Measurements from ENCODE around the gene CCR8.
"Not testable (repeated sequence)": the region's sequence is repeated elsewhere in the genome, so short reads cannot be mapped to it uniquely, and the experiment has no call there.

Gene CCR8

DNA sequence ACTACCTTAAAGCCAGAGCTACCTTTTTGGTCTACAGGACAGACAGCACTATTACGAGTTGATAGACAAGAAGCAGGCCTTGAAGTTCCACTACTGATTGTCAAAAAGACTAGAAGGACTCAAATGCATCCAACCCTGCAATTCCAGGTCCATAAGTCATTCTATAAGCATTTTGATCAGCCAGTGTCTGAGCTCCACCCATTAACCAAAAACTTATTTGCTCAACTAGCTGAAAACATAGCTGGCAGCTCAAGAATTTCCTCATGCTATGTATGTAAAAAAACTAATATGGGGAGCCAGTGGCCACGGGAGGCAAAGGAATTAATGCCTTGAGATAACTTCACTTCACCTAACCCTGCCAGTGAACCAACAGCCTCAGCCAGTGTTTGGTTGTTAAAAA lies 21.6 kb downstream of the CCR8 start:
- DNase-seq: not testable (repeated sequence)

- not testable (repeated sequence) for DNase-seq
Observed at GRCh38 chr3:39353168-39353927, 23.8 kb downstream of the CCR8 start.

DNA sequence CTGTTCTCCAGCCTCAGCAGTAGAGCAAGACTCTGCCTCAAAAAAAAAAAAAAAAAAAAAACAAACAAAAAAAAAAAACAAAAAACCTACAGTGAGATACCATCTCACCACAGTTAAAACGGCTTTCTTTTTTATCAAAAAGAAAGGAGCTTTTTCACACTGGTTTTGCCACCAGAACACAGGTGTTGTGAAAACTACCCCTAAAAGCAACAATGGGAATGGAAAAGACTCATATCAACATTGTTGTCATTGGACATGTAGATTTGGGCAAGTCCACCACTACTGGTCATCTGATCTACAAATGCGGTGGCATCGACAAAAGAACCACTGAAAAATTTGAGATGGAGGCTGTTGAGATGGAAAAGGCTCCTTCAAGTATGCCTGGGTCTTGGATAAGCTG lies 28.8 kb downstream of the CCR8 start:
- peak; percentile 40 for DNase-seq

DNA sequence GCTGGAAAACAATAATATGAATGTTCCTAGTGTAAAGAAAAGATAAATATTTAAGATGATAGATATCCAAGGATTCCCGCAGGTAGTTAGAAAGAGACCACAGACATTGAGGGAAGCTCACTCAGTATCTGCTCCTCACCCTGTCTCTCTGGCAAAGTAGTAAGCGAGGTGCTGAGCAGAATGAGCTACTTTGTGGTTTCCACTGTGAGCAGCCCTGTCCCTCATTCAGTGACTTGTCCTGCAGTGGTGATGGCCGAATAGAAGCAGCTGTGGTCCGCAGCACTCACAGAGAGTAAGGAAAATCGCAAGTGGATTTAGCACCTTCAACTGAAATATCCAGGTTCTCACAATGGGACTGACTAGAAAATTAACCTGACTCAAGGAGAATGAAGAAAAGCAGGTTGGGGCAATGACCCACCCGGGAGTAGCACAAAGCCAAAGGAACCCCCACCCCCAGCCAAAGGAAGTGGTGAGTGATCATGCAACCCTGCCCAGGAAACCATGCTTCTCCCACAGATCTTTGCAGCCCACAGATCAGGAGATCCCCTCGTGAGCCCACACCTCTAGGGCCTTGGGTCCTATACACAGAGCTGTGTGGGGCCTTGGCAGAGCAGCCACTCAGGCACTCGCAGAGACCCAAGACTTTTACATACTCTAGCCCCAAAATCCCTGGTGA lies 31.9 kb downstream of the CCR8 start:
- peak; percentile 83 for DNase-seq

- no peak for DNase-seq
Observed at GRCh38 chr3:39362192-39362591, 32.7 kb downstream of the CCR8 start.

GRCh38 chr3:39362812-39363211 lies 33.3 kb downstream of the CCR8 start:
- DNase-seq: no peak

DNA sequence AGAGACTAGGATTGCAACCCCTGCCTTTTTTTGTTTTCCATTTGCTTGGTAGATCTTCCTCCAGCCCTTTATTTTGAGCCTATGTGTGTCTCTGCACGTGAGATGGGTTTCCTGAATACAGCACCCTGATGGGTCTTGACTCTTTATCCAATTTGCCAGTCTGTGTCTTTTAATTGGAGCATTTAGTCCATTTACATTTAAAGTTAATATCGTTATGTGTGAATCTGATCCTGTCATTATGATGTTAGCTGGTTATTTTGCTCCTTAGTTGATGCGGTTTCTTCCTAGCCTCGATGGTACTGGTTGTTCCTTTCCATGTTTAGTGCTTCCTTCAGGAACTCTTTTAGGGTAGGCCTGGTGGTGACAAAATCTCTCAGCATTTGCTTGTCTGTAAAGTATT lies 40.9 kb downstream of the CCR8 start:
- not testable (repeated sequence) for DNase-seq

DNA sequence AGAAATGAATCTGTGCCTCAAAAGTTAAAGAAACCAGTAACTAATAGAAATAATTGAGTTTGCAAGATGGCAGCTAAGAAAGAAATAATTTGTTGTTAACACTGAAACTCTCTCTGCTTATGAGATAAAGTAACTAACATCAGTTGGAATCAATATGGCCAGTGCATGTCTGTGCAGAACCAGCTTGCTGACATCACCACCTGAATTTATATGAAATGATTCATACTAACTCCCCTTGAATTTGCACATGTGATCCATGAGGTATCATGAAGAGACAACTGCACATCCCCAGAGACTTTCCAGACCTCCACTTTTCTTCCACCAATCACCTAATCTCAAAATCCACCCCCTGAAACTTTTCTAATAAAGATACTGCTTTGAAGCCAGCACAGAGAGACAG lies 43.3 kb downstream of the CCR8 start:
- DNase-seq: no peak

- no peak for DNase-seq
Observed at GRCh38 chr3:39376959-39377634, 47.6 kb downstream of the CCR8 start.

DNA sequence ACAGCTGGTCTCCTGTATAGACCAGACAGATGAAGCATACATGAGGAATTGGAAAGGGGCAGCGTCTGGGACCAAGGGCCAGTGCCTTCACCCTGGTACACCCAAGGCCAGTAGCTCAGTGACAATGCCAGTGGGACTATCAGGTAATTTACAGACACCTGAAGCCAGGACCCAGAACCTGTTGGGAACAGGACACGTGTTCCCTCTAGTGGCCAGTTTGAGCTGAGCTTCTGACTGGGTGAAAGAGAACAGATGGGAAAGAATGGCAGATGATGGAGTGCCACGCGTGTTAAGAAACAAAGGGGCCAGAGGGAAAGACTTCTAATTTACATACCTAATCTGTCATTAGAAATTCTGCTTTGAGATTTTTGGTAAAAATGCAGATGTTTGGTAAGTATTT lies 48.6 kb downstream of the CCR8 start:
- DNase-seq: peak; percentile 71

GRCh38 chr3:39378957-39379777 lies 49.7 kb downstream of the CCR8 start:
- no peak for DNase-seq

DNA sequence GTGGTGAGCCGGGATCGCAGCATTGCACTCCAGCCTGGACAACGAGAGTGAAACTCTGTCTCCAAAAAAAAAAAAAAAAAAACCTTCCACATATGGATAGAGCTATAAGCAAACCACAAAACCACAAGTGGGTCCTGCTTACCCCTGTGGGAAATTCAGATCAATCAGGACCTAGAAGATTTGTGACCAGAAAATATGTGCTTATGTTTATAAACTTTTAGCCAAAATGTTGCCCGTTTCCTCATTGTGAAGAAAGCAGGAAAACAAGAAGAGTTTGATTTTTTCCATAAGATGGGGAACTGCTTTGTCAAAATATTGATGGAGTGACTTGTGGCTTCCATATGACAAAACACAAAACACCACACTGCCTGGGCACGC lies 50.3 kb downstream of the CCR8 start:
- DNase-seq: no peak

GRCh38 chr3:39381432-39381831 lies 51.9 kb downstream of the CCR8 start:
- no peak for DNase-seq
